ENCODE data around the gene STK38L.

The STK38L gene

DNA sequence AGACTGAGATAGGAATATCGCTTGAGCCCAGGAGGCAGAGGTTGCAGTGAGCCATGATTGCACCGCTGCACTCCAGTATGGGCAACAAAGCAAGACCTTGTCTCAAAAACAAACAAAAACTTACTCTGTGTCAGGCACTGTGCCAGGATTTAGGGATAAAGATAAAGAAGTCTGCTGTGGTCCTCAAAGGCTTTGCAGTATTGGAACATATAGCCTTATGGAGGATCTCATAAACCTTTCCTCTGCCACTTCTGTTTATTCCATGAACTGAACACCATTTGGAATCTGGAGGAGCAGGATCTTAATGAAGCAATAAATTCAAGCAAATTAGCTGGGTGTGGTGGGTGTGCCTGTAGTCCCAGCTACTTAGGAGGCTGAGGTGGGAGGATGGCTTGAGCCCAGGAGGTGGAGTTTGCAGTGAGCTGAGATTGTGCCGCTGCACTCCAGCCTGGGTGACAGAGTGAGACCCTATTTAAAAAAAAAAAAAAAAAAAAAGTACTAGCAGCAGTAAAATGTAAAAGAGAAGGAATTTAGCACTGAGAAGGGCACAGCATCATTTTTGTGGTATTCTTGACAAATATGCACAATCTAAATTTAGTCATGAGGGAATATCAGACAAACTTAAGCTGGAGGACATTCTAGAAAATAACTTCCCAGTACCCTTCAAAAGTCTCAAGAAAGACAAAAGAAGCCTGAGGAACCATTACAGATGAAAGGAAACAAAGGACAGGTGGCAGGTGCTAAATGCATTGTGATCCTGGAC is 115.7 kb downstream of the STK38L start:
- no peak for DNase-seq

DNA sequence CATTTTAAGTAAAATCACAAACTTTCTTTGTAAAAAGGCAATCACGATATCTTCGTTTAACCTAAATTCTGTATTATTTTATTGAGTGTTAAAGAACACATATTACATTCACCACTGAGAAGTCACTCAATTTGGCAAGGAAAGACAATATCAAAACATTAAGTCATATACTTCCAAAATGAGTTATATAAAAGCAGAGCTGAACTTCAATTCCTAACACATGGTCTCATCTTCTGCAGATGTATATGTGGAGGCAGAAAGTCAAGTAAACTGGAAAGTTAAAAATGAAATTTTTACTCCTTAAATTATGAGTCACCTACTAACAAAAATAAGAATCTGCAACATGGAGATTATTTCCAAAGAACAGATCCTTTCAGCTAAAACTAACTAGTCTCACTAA is 117.3 kb downstream of the STK38L start:
- no peak for DNase-seq

GRCh38 chr12:27366621-27367020 is 122.5 kb downstream of the STK38L start:
- DNase-seq = no peak

GRCh38 chr12:27367078-27367477 is 123.0 kb downstream of the STK38L start:
- DNase-seq = no peak
